NCI-H2107 (cell line): ENCODE data around the gene FAM241A.

Experiments used
- DNase-seq: peaks from one replicate; lab custom pipeline; 2025; lab: John Stamatoyannopoulos, UW

Gene FAM241A

GRCh38 chr4:112214390-112215264, 69.4 kb downstream of the FAM241A start:
- no peak for DNase-seq

GRCh38 chr4:112219826-112220366, 74.6 kb downstream of the FAM241A start:
- no peak for DNase-seq

- no peak for DNase-seq
These were observed 77.1 kb downstream of the FAM241A start for GRCh38 chr4:112222219-112222955.

GRCh38 chr4:112225157-112225556, 79.9 kb downstream of the FAM241A start:
- no peak for DNase-seq

GRCh38 chr4:112230879-112231778, 85.9 kb downstream of the FAM241A start:
- peak; percentile 76 for DNase-seq

- DNase-seq, result peak; percentile 1
These were observed 86.8 kb downstream of the FAM241A start, which contains the start of gene AP1AR for GRCh38 chr4:112231779-112232713. Gene AP1AR (plus strand): TSS chr4:112231787. CDS start chr4:112232092, 305 bp downstream.

- peak; percentile 10 for DNase-seq
These were observed 89.8 kb downstream of the FAM241A start for GRCh38 chr4:112234952-112235609.

- no peak for DNase-seq
These were observed 90.8 kb downstream of the FAM241A start for GRCh38 chr4:112236040-112236439.

- DNase-seq, result no peak
These were observed 93.6 kb downstream of the FAM241A start for GRCh38 chr4:112238833-112239232.
